OCI-LY3 (cell line): ENCODE data around the gene SPACA4.

Source experiments
- EZH2phosphoT487 ChIP-seq: fragments of 200-600 bp; shearing (Covaris generic); IDR thresholded peaks from 2 replicates; pipeline ENCODE4 v1.6.1; 2018; ENCODE audit warnings: antibody characterized with exemption, mixed run types, low read depth
- TF ChIP-seq, protein P1 (sequence below): fragments of 200-600, 300-600 bp; sonication (generic); IDR thresholded peaks from 2 replicates; pipeline ENCODE4 v1.5.1; 2014; ENCODE audit warnings: antibody characterized with exemption, low read length, low read depth

DNA sequence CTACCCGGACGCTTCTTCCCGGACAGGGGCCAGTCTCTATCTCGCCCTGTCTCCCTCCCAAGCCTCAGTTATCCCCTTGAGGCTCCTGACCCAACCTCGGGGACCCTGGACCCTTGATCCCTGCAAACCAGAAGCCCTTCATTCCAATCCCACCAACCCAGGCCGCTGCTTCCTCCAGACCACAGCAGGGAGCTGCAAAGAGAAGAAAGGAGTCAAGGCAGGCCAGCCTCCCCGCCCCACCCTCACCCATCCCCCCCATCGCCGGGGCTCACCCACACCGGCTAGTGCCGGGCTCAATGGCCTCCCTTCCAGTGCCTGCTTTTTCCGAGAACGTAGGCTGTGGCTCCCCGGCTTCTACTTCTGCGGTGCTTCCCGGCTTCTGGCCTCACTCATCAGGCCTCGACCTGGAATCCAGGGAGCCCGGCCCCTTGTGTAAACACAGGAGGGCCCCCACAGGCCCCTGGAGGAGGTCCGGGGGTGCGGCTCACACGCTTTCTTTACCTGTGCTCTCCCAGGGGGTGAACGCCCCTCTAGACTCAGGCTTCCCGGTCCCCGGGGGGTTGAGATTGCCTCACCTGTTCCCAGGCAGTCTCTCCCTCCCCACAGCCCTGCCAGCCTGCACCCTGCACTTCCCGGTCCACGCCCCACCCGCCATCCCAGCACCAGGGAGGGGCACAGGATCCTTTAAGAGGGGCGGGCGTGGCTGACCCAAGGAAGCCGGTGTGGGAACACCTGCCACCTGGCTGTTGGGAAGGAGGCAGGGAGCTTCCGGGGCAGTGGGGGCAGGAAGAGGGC is 8.1 kb downstream of the SPACA4 start, which contains the start of gene FAM83E:
- TF ChIP-seq, protein P1, sequence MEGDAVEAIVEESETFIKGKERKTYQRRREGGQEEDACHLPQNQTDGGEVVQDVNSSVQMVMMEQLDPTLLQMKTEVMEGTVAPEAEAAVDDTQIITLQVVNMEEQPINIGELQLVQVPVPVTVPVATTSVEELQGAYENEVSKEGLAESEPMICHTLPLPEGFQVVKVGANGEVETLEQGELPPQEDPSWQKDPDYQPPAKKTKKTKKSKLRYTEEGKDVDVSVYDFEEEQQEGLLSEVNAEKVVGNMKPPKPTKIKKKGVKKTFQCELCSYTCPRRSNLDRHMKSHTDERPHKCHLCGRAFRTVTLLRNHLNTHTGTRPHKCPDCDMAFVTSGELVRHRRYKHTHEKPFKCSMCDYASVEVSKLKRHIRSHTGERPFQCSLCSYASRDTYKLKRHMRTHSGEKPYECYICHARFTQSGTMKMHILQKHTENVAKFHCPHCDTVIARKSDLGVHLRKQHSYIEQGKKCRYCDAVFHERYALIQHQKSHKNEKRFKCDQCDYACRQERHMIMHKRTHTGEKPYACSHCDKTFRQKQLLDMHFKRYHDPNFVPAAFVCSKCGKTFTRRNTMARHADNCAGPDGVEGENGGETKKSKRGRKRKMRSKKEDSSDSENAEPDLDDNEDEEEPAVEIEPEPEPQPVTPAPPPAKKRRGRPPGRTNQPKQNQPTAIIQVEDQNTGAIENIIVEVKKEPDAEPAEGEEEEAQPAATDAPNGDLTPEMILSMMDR = no peak
- TF ChIP-seq EZH2phosphoT487 = no peak
